Endothelial cell of umbilical vein (primary cell): ENCODE measurements around the gene TSPEAR. TPM values are rescaled to one million over a fixed set of nuclear protein-coding genes. Genes with fewer than 3 reads are reported as not detected.

Experiments used
- BruUV-seq: library from RNA; stranded (reverse); fragments of 400-500 nt; replicated peaks from 2 replicates; lab custom pipeline; 2021; lab: Mats Ljungman, UMichigan
- CTCF ChIA-PET: fragments of 300-600, 350-600 bp; sonication (Branson Sonifier 250); formaldehyde crosslinking; loops from one replicate; lab custom pipeline; 2021; ENCODE audit warnings: antibody characterized with exemption, inconsistent platforms; lab: Charles Lee
- POLR2A ChIA-PET: fragments of 300-600, 350-600 bp; sonication (Branson Sonifier 250); formaldehyde crosslinking; loops from one replicate; lab custom pipeline; 2021; ENCODE audit warnings: antibody characterized with exemption, inconsistent platforms; lab: Charles Lee
- DNase-seq: peaks from one replicate; pipeline ENCODE4 v3.0.0-alpha.2; 2011; ENCODE audit warnings: low read depth, low spot score
- FAIRE-seq: peaks from 2 replicates; lab custom pipeline; 2011; peaks lifted over from hg19 to GRCh38; lab: Jason Lieb, UNC
- H2AFZ ChIP-seq: 2 replicates; pipeline ENCODE4 v1.6.0; 2012; ENCODE audit warnings: low read depth, low read length, control low read depth, inconsistent platforms
- H3K27ac ChIP-seq: 2 replicates; pipeline ENCODE4 v1.5.1; 2011; ENCODE audit warnings: low read depth, mild to moderate bottlenecking, control low read depth, low read length, moderate library complexity; ENCODE audit not compliant: insufficient read depth
- H3K27me3 ChIP-seq, 2 experiments: 2 replicates each; pipeline versions ENCODE4 v1.6.0 to v1.6.1; 2011; ENCODE audit warnings: low read length in 2 of 2, mixed read lengths in 1 of 2; ENCODE audit not compliant: control insufficient read depth in 2 of 2, insufficient read depth in 2 of 2
- H3K36me3 ChIP-seq, 2 experiments: 2 replicates in 1 of 2; 3 replicates in 1 of 2; pipeline ENCODE4 v1.5.1; 2011; ENCODE audit warnings: low read length in 2 of 2, mild to moderate bottlenecking in 1 of 2, moderate library complexity in 1 of 2; ENCODE audit not compliant: control insufficient read depth in 2 of 2, insufficient read depth in 2 of 2; ENCODE audit errors: extremely low read depth in 1 of 2
- H3K4me1 ChIP-seq: 3 replicates; pipeline ENCODE4 v1.5.1; 2011; ENCODE audit warnings: mild to moderate bottlenecking, low read length; ENCODE audit not compliant: control insufficient read depth, insufficient read depth; ENCODE audit errors: extremely low read depth
- H3K4me2 ChIP-seq: 2 replicates; pipeline ENCODE4 v1.6.1; 2011; ENCODE audit warnings: low read length, control low read depth, mixed read lengths; ENCODE audit not compliant: insufficient read depth
- H3K4me3 ChIP-seq, 3 experiments: fragments of 200-600 bp in 1 of 3; sonication (generic), shearing (Covaris generic) in 1 of 3; replicated peaks in 1 of 3; 2 replicates each; pipeline ENCODE4 v1.5.1; 2011 to 2016; ENCODE audit warnings: control low read depth in 3 of 3, low read length in 3 of 3, mild to moderate bottlenecking in 2 of 3, inconsistent platforms in 1 of 3, low read depth in 1 of 3, moderate library complexity in 1 of 3; ENCODE audit not compliant: insufficient read depth in 1 of 3
- H3K79me2 ChIP-seq: 2 replicates; pipeline ENCODE4 v1.6.0; 2012; ENCODE audit warnings: low read length, inconsistent platforms; ENCODE audit not compliant: control insufficient read depth, insufficient read depth
- H3K9ac ChIP-seq: replicated peaks from 2 replicates; pipeline ENCODE3; 2011; ENCODE audit warnings: low read length, control low read depth; ENCODE audit not compliant: insufficient read depth; ENCODE audit errors: extremely low read depth
- H3K9me1 ChIP-seq: replicated peaks from 3 replicates; pipeline ENCODE4 v1.6.0; 2011; ENCODE audit warnings: mild to moderate bottlenecking, low read length; ENCODE audit not compliant: control insufficient read depth, insufficient read depth; ENCODE audit errors: extremely low read depth
- H3K9me3 ChIP-seq: replicated peaks from 2 replicates; pipeline ENCODE4 v1.5.1; 2012; ENCODE audit warnings: low read length, inconsistent platforms; ENCODE audit not compliant: control insufficient read depth, insufficient read depth
- H4K20me1 ChIP-seq: replicated peaks from 2 replicates; pipeline ENCODE3; 2011; ENCODE audit warnings: mild to moderate bottlenecking, low read length; ENCODE audit not compliant: control insufficient read depth, insufficient read depth; ENCODE audit errors: extremely low read depth
- CTCF ChIP-seq, 2 donors: IDR thresholded peaks; 1 replicate in 1 of 2; 2 replicates in 1 of 2; pipeline ENCODE4 v1.5.1; 2011; ENCODE audit warnings: low read length in 2 of 2, mild to moderate bottlenecking in 2 of 2, moderate library complexity in 2 of 2, control low read depth in 1 of 2, inconsistent platforms in 1 of 2, low read depth in 1 of 2; ENCODE audit not compliant: insufficient read depth in 1 of 2; ENCODE audit errors: extremely low read depth in 1 of 2
- EZH2 ChIP-seq: IDR thresholded peaks from 2 replicates; pipeline ENCODE4 v1.6.1; 2012; ENCODE audit warnings: borderline replicate concordance, low read depth, mild to moderate bottlenecking, moderate library complexity, low read length, inconsistent platforms; ENCODE audit not compliant: severe bottlenecking
- FOS ChIP-seq: IDR thresholded peaks from 2 replicates; pipeline ENCODE4 v1.6.1; 2011; ENCODE audit warnings: mild to moderate bottlenecking, low read length, moderate library complexity, borderline replicate concordance; ENCODE audit not compliant: insufficient read depth
- GATA2 ChIP-seq: IDR thresholded peaks from 2 replicates; pipeline ENCODE4 v1.7.0; 2011; ENCODE audit warnings: low read depth, mild to moderate bottlenecking, moderate library complexity, mixed read lengths, low read length; ENCODE audit not compliant: insufficient read length, insufficient read depth
- MAX ChIP-seq: IDR thresholded peaks from 2 replicates; pipeline ENCODE4 v1.6.1; 2011; ENCODE audit not compliant: insufficient read depth, insufficient read length
- MYC ChIP-seq: IDR thresholded peaks from one replicate; pipeline ENCODE4 v1.6.1; 2011; ENCODE audit warnings: mild to moderate bottlenecking, low read depth, low read length
- POLR2A ChIP-seq: IDR thresholded peaks from 2 replicates; pipeline ENCODE4 v1.6.1; 2012; ENCODE audit warnings: low read depth, mild to moderate bottlenecking, control low read depth, low read length
- POLR2AphosphoS5 ChIP-seq: IDR thresholded peaks from 2 replicates; pipeline ENCODE4 v1.6.1; 2012; ENCODE audit warnings: low read depth, mild to moderate bottlenecking, control low read depth, low read length, moderate library complexity; ENCODE audit not compliant: insufficient read depth
- dilution Hi-C: fragments of 300-500 bp; cut with MboI; formaldehyde crosslinking; loops from one replicate; pipeline ENCODE4 v1.15.0; 2019; ENCODE audit warnings: low sequenced_read_pairs; ENCODE audit not compliant: extremely low pct_ligation_motif_present
- intact Hi-C: fragments of 100-400 bp; cut with micrococcal nuclease; formaldehyde crosslinking; loops from one replicate; pipeline ENCODE4 v1.10.0; 2022
- polyA plus RNA-seq, 4 experiments: library from polyadenylated mRNA; depleted of rRNA in 3 of 4; stranded (reverse) in 3 of 4; unstranded in 1 of 4; fragments of >200 nt; gene quantifications; 2 replicates each; pipeline versions ENCODE4 v1.2.1 to v1.2.3, GENCODE V29; 2011 to 2012; ENCODE audit warnings: missing spikeins in 1 of 4
- total RNA-seq: library from RNA; stranded (reverse); gene quantifications from 2 replicates; pipeline ENCODE4 v1.2.3, GENCODE V29; 2021

The TSPEAR gene
- total and polyA plus RNA-seq, 2 donors (not counting 3 experiments of a cell fraction or from before 2014, with no cell fraction given), result 0.01 TPM; not detected in 1

- Histone ChIP-seq H3K9ac (no peak overlapping the region), H3K4me1 (no peaks in the 10 kb centered on the region), H3K27ac (no peak overlapping the region), H3K36me3 (no peaks in the 10 kb centered on the region), H2AFZ (no peak overlapping the region), H3K9me1 (no peaks in the 10 kb centered on the region), H4K20me1 (no peaks in the 10 kb centered on the region), H3K4me3 (no peak overlapping the region), H3K4me2 (no peak overlapping the region), H3K79me2 (no peaks in the 10 kb centered on the region), H3K27me3 (peaks cover 2 to 8% of the 10 kb centered on the region in 2 experiments), H3K9me3 (no peaks in the 10 kb centered on the region)
- intact Hi-C loops (no loop called here), dilution Hi-C loops (no loop called here)
- ChIA-PET POLR2A (no interaction called here), CTCF (interaction anchor here (0.6 to 2.3 kb wide), 5 partner anchors 10 to 293 kb away, joined by 3 to 7 read pairs (median 4); no protein-coding TSS in a partner anchor)
- TF ChIP-seq MYC (no peak), MAX (no peak), GATA2 (no peak), EZH2 (no peak), CTCF (IDR thresholded peaks at IDR 0.05; ENCODE audit: extremely low read depth in 1 of 2, insufficient read depth in 1 of 2, low read depth in 1 of 2, low read length in 2 of 2) (no peak), FOS (no peak), POLR2A (no peak), POLR2AphosphoS5 (no peak)
- DNase-seq (no peak), FAIRE-seq (no peak)
- BruUV-seq, result no TSS peak
Measured at GRCh38 chr21:44500111-44500510, 211.3 kb downstream of the TSPEAR start.
